Islet of Langerhans (tissue), 1 donor: ENCODE measurements around the gene DPM2.

Source experiments
- FAIRE-seq: peaks from one replicate; lab custom pipeline; 2011; peaks lifted over from hg19 to GRCh38; lab: Jason Lieb, UNC

Gene DPM2

GRCh38 chr9:127955294-127956015 lies 17.8 kb upstream of the DPM2 start:
- peak; percentile 64 for FAIRE-seq

- no peak for FAIRE-seq
These were observed 17.2 kb upstream of the DPM2 start for GRCh38 chr9:127954831-127955293.

DNA sequence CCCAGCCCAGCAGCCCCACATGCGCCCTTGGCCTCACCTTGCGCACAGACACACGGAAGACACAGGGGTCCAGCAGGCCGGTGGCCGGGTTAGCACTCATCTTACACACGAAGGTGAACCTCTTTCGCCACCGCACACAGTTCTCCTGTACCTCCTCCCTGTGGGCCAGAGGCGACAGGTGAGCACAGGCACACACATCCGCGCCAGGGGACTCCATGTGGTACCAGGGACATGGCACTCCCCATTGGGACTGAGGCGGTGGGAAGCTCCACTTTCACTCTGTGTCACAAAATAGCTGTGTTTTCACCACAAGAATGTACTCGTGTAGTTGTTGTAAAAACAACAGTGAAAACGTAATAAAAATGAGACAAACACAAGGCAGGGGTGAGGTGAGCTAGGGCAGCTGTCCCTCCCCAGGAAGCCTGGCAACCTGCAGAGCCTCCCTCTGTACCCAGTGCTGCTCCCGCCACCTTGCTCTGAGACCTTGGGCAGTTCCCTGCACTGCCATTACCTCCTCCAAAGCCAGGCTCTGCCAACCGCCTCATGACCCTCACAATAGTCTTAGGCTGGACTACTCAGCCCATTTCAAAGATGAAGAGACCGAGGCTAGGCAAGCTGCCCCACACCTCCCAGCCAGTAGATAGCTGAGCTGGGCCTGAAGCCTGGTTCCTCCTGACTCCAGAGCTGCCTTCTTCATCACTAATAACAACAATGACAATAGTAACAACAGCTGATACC lies 16.3 kb upstream of the DPM2 start:
- FAIRE-seq, result no peak

GRCh38 chr9:127953154-127953553 lies 15.5 kb upstream of the DPM2 start:
- FAIRE-seq, result no peak

DNA sequence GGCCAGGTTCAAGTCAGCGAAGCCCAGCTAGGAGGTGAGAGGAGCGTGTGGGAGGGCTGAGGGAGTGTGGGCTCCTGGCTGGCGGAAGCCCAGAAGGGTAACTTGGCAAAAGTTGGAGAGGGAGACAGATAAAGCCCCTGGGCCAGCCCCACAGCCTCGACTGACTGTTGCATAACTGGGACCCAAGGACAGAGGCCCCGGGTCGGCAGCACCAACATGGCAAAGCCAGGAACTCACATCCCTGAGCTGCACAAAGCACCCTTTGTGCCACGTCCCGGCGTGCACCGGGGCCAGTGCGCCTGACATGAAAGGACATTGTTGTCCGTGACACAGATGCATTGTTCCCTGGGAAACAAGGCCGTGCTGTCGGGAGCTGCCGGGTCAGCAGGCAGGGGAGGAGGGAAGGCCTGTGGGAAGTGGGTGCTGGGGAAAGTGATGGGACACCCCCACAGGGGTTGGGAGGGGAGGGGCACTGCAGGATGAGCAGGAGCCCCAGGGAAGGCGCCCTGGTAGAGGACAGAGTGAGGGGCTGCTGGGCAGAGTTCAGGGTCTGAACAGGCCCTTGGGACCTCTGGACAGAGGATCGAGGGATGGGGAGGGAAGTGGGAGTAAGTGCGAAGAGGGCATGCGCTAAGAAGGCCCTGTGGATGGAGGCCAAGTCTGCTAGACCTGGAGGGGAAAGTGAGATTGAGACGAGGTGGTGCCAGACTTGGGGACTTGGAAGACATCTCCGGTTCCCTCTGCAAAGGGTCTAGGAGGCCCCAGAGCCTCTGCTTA lies 13.0 kb upstream of the DPM2 start:
- FAIRE-seq, result no peak

DNA sequence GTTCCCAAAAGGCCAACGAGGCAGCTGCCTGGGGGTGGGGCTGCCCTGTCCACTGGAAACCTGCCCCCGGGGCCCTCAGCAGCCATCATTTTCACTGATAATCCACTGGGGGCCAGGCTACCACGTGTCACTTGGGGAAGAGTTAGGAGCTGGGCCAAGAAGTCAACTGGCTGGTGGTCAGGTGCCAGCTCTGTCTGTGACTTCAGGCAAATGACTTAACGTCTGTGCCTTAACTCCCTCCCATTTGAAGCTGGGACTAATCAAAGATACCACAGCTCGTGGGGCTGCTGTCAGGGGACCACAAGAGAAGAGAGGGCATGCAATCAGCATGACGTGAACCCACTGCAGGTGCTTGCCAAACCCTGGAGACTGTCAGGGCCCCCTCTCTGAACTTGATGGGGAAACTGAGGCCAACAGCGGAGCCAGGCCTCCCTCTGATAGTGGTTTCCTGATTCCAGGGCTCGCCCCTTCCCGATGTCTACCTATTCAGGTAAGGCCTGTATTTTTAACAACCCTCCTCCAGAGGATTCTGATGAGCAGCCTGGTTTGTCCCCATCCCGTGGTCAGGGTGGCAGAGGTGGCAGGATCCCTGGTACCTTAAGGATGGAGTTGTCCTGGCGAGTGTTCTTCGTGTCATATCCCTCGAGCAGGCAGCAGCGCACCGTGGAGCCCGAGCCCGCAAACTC lies 12.3 kb upstream of the DPM2 start:
- no peak for FAIRE-seq

DNA sequence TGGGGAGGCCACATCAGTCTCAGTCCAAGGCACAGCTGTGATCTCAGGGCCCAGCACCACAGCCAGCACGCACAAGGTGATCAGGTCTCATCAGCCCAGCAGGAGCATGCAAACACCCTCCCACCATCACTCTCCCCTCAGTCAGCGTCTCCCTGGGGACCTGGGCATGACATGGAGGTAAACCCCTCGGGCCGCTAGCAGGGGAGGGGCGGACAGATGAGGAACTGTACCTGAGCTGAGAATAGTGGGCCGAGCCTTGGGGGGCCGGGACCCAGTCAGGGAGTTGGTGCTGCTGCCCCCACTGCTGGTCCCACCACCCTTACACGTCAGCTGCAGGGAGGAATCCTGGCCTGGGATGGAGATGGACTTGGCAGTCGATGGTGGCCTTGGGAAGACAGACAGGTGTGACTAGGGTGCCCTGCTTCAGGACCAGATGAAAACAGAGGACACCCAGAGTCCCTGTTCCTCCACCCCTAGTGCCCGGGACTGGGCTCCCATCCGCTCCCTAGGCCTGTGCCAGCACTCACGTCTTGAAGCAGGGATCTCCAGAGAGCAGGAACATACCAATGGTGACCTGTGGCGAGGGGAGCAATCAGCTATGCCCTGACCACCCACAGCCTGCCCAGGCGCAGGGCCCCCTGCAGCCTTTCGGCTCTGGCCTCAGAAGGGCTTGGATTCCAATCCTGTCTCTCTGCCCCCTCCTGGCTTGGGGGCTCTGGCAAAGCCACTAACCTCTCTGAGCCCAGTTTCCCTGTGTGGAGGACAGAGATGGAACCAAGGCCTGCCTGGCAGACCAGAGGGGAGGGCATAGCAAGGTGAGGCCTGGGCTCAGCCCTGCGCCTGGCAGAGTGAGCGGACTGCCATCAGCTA lies 10.4 kb upstream of the DPM2 start:
- no peak for FAIRE-seq

DNA sequence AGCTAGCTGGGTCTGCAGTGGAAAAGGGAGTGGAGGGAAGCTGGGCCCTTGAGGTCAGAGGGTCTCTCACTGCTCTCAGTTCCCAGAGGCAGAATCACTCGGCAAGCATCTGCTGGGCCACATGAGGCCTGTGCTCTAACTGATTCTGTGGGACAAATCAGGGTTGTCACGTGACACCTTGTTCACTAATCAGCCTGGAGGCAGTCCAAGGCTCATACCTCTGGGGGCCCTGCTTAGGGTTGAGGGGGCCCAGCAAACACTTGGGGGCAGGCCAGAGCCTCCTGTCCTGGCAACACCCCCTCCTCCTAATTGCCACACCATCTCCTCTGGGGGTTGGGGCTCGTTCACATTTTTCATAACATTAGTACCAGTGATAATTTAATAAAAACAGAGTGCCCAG lies 9.1 kb upstream of the DPM2 start:
- FAIRE-seq, result no peak

- no peak for FAIRE-seq
These were observed 8.3 kb upstream of the DPM2 start for GRCh38 chr9:127945942-127946341.

DNA sequence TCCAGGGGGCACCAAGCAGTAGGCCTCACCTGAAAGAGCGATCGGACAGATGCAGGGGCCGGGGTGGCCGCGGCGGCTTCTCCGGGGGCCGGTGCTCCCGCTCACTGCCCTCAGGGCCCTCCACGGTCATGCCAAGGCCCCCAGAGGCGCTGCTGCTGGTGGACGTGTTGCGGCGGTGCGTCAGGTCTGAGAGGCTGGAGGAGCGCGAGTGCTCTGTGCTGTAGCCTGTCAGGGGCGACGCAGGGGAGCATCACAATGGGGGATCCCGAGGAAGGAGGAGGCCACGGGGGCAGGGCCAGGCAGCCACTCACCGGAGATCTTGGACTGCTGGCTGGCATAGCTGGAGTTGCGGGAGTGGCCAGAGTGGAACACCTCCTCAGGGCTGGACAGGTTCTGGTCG lies 7.7 kb upstream of the DPM2 start:
- no peak for FAIRE-seq

DNA sequence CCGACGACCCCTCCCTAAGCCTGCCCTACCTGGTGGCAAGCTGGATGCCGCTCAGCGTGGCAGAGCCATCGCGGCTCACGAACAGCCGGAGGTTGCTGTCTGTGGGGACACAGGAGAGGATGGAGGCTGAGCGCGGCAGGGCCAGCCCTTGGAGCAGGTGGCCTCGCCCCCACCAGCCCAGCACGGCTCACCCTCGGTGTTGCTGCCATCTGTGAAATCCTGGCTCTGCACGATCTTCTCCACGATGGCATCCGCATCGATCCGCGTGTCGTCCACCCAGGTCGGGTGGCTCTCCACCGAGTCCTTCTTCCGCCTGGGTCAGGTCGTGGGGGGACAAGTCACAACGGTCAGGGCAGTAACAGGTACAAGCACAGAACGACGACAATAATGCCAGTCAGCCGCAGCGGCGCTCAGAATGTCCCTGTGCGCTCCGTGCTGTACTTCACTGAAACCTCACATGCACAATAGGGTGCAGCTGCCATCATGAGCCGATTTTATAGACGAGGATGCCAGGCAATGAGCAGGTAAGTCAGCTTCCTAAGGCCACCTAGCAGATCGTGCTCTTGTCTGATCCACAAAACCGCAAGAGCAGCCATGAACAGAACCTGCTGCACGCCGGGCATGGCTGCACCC lies 7.0 kb upstream of the DPM2 start:
- no peak for FAIRE-seq

DNA sequence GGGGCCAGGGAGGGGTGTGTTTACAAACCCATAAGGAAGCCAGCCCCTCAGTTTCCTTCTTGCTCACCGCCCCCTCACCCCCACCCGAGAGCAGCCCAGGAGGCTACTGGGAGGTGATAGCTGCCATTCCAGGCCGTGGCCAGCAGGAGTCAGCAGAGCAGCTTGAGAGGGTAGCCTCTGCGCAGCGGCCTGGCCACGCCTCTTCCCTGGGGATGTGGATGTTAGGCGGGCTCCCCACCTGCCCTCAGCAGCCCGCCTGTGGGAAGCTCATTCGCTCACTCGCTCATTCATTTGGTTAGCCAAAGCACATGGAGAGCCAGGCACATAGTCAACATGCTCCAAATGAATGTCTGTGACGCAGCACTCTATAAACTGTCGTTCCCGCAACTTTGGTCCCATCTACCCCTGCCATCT lies 6.1 kb upstream of the DPM2 start:
- FAIRE-seq, result no peak

- FAIRE-seq, result no peak
These were observed 5.5 kb upstream of the DPM2 start for GRCh38 chr9:127943011-127943662.

DNA sequence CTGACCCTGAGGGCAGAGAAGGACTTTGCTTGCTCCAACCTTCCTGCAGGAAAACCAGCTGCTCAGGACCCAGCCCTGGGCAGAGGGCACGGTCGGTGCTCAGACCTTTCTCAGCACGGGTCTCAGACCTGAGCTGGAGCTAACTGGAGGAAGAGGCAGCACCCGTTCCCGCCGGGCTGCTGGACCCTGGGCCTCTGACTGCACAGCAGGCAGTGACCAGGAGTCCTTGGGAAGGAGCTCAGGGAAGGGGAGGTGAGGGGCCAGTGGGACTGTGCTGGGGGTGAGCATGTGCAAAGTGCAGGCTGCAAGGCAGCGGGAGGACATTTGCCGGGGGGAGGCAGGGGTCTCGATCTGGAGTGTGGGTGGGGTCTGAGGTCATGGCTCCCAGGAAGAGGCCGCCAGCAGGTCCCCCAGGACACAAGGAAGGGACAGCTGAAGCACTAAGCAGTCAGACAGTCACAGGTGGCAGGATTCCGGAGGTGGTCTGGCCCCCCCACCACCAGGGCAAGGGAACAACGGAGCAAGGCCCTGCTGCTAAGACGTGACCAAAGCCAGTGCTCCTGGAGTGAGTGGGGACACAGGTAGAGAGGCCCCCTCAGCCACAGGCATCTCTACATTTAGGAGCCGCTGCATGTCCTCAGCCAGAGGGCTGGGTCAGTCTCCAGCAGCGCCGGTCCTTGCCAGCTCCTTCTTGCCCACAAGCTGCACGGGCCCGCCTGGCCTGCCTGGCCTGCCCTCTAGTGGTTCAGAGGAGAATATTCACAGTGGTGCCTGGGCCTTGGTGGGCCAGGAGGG lies 4.8 kb upstream of the DPM2 start:
- no peak for FAIRE-seq

GRCh38 chr9:127941961-127942215 lies 4.2 kb upstream of the DPM2 start:
- no peak for FAIRE-seq

DNA sequence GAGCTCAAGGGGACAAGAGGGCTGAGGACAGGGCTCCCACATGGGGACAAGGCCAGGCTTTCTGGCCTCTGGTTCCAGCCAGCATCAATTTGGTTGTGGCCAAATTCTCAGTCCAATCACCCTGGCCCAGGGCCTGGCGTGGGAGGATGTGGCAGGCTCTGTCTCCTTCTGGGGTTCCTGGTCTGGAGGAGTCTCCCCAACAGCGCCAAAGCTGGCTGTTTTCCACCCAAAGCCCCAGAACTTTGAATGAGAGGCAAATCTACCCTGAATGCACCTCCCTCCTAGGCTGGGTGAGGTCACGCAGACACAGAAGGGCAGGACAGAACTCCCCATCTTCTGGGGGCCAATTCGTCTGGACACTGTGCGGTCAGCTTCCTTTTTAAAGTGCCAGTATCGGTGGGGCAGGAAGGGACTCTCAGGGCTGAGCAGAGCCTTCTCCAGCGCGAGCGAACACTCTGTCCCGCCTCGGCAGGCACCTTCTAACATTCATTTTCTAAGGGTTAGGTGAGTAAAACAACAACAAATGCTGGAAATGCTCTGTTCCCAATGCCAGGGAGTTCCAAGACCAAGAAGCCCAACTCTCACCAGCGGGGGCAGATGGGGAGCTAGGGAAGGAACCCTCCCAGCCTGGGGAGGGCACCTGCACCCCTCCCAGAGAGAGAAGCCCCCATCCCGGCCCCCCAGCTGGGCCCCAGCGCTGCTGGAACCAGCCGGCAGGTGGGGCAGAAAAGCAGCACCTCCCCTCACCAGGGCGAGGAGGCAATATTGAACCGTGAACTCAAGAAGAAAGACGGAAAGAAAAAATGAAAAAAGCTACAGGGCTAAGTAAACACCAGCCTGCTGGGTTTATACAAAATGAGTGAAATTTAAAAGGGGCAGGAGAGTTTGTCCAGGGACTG lies 3.7 kb upstream of the DPM2 start:
- FAIRE-seq, result no peak

- no peak for FAIRE-seq
These were observed 2.9 kb upstream of the DPM2 start for GRCh38 chr9:127940593-127940992.

- FAIRE-seq, result no peak
These were observed 640 bp upstream of the DPM2 start for GRCh38 chr9:127938298-127938690.

- no peak for FAIRE-seq
These were observed 632 bp downstream of the DPM2 start for GRCh38 chr9:127937056-127937387.
